Measurements from ENCODE around the gene SHROOM3. TPM values are rescaled to one million over a fixed set of nuclear protein-coding genes. Genes with fewer than 3 reads are reported as not detected.

Gene SHROOM3
- total RNA-seq (10 to 100 TPM in 4 of 7 donors, 1 to 10 TPM in 3; 6.9 to 23.9 (median 11.8) TPM), polyA plus RNA-seq (1 to 10 TPM in 1 of 3 donors, under 1 TPM in 2; 0.37 to 1.2 (median 0.44) TPM)
- long read RNA-seq, donor 1, result 0 reads
- long read RNA-seq, donor 2, result 0 reads

DNA sequence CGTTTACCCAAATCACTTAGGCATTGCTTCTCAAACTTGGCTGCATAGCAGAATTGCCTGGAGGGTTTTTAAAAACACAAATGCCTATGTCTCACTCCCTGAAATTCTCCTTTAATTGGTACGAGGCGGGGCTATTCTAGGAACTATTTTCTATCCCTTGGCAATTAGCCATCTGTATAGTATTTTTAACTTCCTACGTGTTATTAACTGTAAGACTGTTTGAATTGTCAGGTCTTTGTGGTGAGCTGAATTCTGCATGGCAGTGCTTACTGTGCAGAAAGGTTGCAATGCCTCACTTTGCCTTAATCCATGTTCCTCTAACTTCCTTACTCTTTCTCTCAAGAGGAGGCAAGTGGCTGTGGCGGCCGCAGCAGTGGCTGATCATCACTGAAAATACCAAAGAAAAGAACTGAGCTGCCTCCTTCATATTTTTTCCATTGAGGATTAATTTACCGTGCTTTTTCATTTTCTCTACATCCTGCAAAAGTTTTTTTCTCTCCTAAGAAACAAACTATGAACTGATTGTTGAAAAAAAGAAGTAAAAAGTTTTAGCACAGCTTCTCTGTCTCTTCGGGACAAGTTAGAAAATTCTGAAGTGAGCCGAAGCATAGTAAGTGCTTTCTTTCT lies at the start of gene SHROOM3:
SHROOM3 (plus strand) TSS at position 329 of the 627 bp plus-strand sequence. CDS start 824 bp downstream, outside the sequence.
- Histone ChIP-seq H3K4me3 (peak within 1 kb of the TSS in 3 of 8 donors; percentile 11 to 26 (median 20)), H3K9me3 (no peaks in the 10 kb centered on the region), H3K27me3 (replicated peaks in 1 of 7) (peaks cover 0 to 22% (median 4%) of the 10 kb centered on the region in 7 donors), H3K27ac (no peak within 1 kb of the TSS), H3K36me3 (no peaks in the 10 kb centered on the region), H3K4me1 (peaks cover 0 to 14% (median 0%) of the 10 kb centered on the region in 6 donors)
- no peak for DNase-seq
- TF ChIP-seq, protein P1, sequence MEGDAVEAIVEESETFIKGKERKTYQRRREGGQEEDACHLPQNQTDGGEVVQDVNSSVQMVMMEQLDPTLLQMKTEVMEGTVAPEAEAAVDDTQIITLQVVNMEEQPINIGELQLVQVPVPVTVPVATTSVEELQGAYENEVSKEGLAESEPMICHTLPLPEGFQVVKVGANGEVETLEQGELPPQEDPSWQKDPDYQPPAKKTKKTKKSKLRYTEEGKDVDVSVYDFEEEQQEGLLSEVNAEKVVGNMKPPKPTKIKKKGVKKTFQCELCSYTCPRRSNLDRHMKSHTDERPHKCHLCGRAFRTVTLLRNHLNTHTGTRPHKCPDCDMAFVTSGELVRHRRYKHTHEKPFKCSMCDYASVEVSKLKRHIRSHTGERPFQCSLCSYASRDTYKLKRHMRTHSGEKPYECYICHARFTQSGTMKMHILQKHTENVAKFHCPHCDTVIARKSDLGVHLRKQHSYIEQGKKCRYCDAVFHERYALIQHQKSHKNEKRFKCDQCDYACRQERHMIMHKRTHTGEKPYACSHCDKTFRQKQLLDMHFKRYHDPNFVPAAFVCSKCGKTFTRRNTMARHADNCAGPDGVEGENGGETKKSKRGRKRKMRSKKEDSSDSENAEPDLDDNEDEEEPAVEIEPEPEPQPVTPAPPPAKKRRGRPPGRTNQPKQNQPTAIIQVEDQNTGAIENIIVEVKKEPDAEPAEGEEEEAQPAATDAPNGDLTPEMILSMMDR (IDR thresholded peaks at IDR 0.05 in 8 of 11, conservative IDR thresholded peaks at IDR 0.05 in 3 of 11), result no peak
- TF ChIP-seq POLR2AphosphoS5 (IDR thresholded peaks at IDR 0.05) (no peak), POLR2A (IDR thresholded peaks at IDR 0.05) (no peak)
- intact Hi-C loops (cut with DNase I; ENCODE audit: low total_unique reads), result loop anchor here (10.0 kb wide), 1 partner anchor 770 kb away; no protein-coding TSS in a partner anchor
- 21 to 32% (median 30%) methylated on average over 9 of the region's 9 CpGs for WGBS, 5 donors

DNA sequence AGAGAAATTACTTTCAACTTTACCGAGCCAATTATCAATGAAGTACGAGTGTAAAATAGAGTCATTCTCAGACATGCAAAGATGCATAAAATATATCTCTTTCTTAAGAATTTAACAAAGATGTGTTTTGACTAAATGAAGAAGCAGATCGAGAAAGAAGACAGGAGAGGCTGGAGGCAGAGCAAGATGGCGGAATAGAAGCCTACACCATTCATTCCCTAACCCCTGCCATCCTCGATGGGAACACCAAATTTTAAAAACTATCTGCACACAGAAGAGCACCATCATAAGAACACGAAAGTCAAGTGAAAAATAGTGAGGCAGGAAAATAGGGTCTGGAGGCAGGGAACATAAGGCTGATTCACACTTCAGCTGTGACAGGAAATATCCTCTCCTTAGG lies 49.1 kb upstream of the SHROOM3 start:
- WGBS, 5 donors, result 86 to 93% (median 93%) methylated on average over 6 of the region's 6 CpGs
- Histone ChIP-seq H3K36me3 (no peaks in the 10 kb centered on the region), H3K9me3 (peaks cover 0 to 33% (median 22%) of the 10 kb centered on the region in 8 donors), H3K4me3 (no peak overlapping the region), H3K27me3 (replicated peaks in 1 of 7) (no peaks in the 10 kb centered on the region), H3K27ac (no peak overlapping the region), H3K4me1 (no peaks in the 10 kb centered on the region)
- intact Hi-C loops (cut with DNase I; ENCODE audit: low total_unique reads), result no loop called here
- DNase-seq, result no peak
- TF ChIP-seq, protein P1 (IDR thresholded peaks at IDR 0.05 in 8 of 11, conservative IDR thresholded peaks at IDR 0.05 in 3 of 11), result no peak
- TF ChIP-seq POLR2A (IDR thresholded peaks at IDR 0.05) (no peak), POLR2AphosphoS5 (IDR thresholded peaks at IDR 0.05) (no peak)

DNA sequence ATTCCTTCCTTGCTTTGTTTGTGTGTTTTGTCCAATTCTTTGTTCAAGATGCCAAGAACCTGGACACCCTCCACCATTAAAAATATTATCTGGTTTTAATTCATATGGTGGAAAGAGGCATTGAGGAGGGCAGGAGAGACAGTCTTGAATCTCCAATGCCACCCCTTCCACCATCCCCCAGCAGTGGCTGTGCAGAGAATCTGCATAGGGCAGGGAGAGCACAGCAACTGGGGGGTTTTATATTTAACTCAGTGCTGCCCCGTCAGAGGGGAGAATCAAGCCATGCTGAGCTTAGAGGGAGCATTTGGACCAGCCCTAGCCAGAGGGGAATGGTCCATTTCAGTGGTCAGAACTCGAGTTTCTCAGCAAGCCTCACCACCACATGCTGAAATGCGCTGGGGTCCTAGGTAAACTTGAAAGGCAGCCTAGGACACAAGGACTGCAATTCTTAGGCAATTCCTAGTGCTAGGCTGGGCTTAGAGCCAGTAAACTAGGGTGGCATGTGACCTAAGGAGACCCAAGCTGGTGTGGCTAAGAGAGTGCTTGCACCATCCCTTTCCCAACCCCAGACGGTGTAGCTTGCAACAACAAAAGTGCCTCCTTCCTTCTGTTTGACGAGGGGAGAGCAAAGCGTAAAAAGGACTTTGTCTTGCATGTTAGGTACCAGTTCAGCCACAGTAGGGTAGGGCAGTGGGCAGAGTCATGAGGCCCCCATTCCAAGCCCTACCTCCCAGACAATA lies 48.3 kb upstream of the SHROOM3 start:
- Histone ChIP-seq H3K27ac (peak overlapping the region in 2 of 8 donors; percentile 40 to 60), H3K4me1 (no peaks in the 10 kb centered on the region), H3K9me3 (peaks cover 0 to 34% (median 22%) of the 10 kb centered on the region in 8 donors), H3K4me3 (no peak overlapping the region), H3K36me3 (no peaks in the 10 kb centered on the region), H3K27me3 (replicated peaks in 1 of 7) (no peaks in the 10 kb centered on the region)
- WGBS, 5 donors, result 57 to 89% (median 64%) methylated on average over 6 of the region's 6 CpGs
- TF ChIP-seq POLR2A (IDR thresholded peaks at IDR 0.05) (no peak), POLR2AphosphoS5 (IDR thresholded peaks at IDR 0.05) (no peak)
- TF ChIP-seq, protein P1 (IDR thresholded peaks at IDR 0.05 in 8 of 11, conservative IDR thresholded peaks at IDR 0.05 in 3 of 11), result no peak
- intact Hi-C loops (cut with DNase I; ENCODE audit: low total_unique reads), result no loop called here
- DNase-seq, result no peak
